IMR-90 (cell line): Measurements from ENCODE around the gene TTI1. TPM values are rescaled to one million over a fixed set of nuclear protein-coding genes. Genes with fewer than 3 reads are reported as not detected.

Experiments
- ATAC-seq: fragments of 200-7000 bp; cut with Tn5 transposase; 2 replicates; pipeline ENCODE4 v1.9.1; 2020; ENCODE audit warnings: low read depth, mild to moderate bottlenecking, moderate library complexity
- BruUV-seq: library from RNA; stranded (reverse); fragments of 400-500 nt; replicated peaks from 2 replicates; lab custom pipeline; 2021; lab: Mats Ljungman, UMichigan
- CTCF ChIA-PET: fragments of 300-600 bp; formaldehyde crosslinking; extraction: SDS; loops from one replicate; lab custom pipeline; 2021; ENCODE audit warnings: antibody characterized with exemption; lab: Yijun Ruan, JAX
- POLR2A ChIA-PET: fragments of 300-600 bp; sonication (Branson Sonifier 250); formaldehyde crosslinking; loops from one replicate; lab custom pipeline; 2022; ENCODE audit warnings: antibody characterized with exemption; ENCODE audit not compliant: unreplicated experiment; lab: Charles Lee
- DNase-seq: peaks from one replicate; pipeline ENCODE4 v3.0.0; 2013
- H2AFZ ChIP-seq: replicated peaks from 2 replicates; pipeline ENCODE3; 2013; ENCODE audit warnings: low read length, mild to moderate bottlenecking; ENCODE audit not compliant: poor library complexity
- H2AK5ac ChIP-seq: 2 replicates; pipeline ENCODE4 v1.6.1; 2013; ENCODE audit warnings: low read depth, low read length, inconsistent platforms
- H2AK9ac ChIP-seq: replicated peaks from 2 replicates; pipeline ENCODE3; 2013; ENCODE audit warnings: mild to moderate bottlenecking, low read depth, low read length, moderate library complexity; ENCODE audit not compliant: poor library complexity
- H2BK120ac ChIP-seq: 2 replicates; pipeline ENCODE4 v1.6.1; 2013; ENCODE audit warnings: low read depth, low read length, inconsistent platforms
- H2BK15ac ChIP-seq: 3 replicates; pipeline ENCODE4 v1.6.1; 2013; ENCODE audit warnings: low read depth, low read length, inconsistent platforms
- H2BK20ac ChIP-seq: 2 replicates; pipeline ENCODE4 v1.6.1; 2013; ENCODE audit warnings: low read depth, mild to moderate bottlenecking, inconsistent platforms, low read length, moderate library complexity
- H2BK5ac ChIP-seq: 2 replicates; pipeline ENCODE4 v1.6.1; 2013; ENCODE audit warnings: mild to moderate bottlenecking, low read depth, low read length, inconsistent platforms; ENCODE audit not compliant: poor library complexity, severe bottlenecking
- H3K14ac ChIP-seq: replicated peaks from 2 replicates; pipeline ENCODE4 v1.6.1; 2013; ENCODE audit warnings: low read depth, low read length, inconsistent platforms
- H3K18ac ChIP-seq: 2 replicates; pipeline ENCODE4 v1.6.1; 2013; ENCODE audit warnings: low read depth, low read length, control low read depth
- H3K23ac ChIP-seq: 2 replicates; pipeline ENCODE4 v1.6.1; 2013; ENCODE audit warnings: low read depth, low read length, inconsistent platforms
- H3K27ac ChIP-seq: 2 replicates; pipeline ENCODE4 v1.5.1; 2013; ENCODE audit warnings: mild to moderate bottlenecking, control low read depth, low read length; ENCODE audit not compliant: insufficient read depth
- H3K27me3 ChIP-seq: 2 replicates; pipeline ENCODE4 v1.6.1; 2013; ENCODE audit warnings: low read length; ENCODE audit not compliant: control insufficient read depth, insufficient read depth
- H3K36me3 ChIP-seq: 2 replicates; pipeline ENCODE4 v1.6.1; 2013; ENCODE audit warnings: low read length, mixed read lengths; ENCODE audit not compliant: control insufficient read depth, insufficient read depth
- H3K4ac ChIP-seq: 2 replicates; pipeline ENCODE4 v1.6.1; 2013; ENCODE audit warnings: low read depth, low read length, inconsistent platforms
- H3K4me1 ChIP-seq: 2 replicates; pipeline ENCODE4 v1.6.1; 2013; ENCODE audit warnings: low read length, mixed read lengths; ENCODE audit not compliant: control insufficient read depth, insufficient read depth
- H3K4me2 ChIP-seq: 2 replicates; pipeline ENCODE4 v1.6.1; 2013; ENCODE audit warnings: low read depth, mild to moderate bottlenecking, control low read depth, low read length, moderate library complexity
- H3K4me3 ChIP-seq: 2 replicates; pipeline ENCODE4 v1.5.1; 2013; ENCODE audit warnings: low read depth, mild to moderate bottlenecking, control low read depth, low read length, moderate library complexity; ENCODE audit not compliant: insufficient read depth
- H3K56ac ChIP-seq: 2 replicates; pipeline ENCODE4 v1.6.1; 2013; ENCODE audit warnings: low read length, inconsistent platforms; ENCODE audit not compliant: insufficient read depth; ENCODE audit errors: extremely low read depth
- H3K79me1 ChIP-seq, 2 experiments: 2 replicates each; pipeline ENCODE4 v1.6.1; 2013; ENCODE audit warnings: low read length in 2 of 2, inconsistent platforms in 1 of 2, low read depth in 1 of 2
- H3K9ac ChIP-seq: 2 replicates; pipeline ENCODE4 v1.6.1; 2013; ENCODE audit warnings: low read depth, low read length, control low read depth
- H3K9me1 ChIP-seq: 2 replicates; pipeline ENCODE4 v1.6.1; 2013; ENCODE audit warnings: low read length, inconsistent platforms; ENCODE audit not compliant: insufficient read depth
- H3K9me3 ChIP-seq: 2 replicates; pipeline ENCODE4 v1.6.1; 2013; ENCODE audit warnings: low read length; ENCODE audit not compliant: control insufficient read depth, insufficient read depth
- H4K20me1 ChIP-seq: 2 replicates; pipeline ENCODE4 v1.6.1; 2013; ENCODE audit warnings: low read length, inconsistent platforms; ENCODE audit not compliant: insufficient read depth
- H4K5ac ChIP-seq: 2 replicates; pipeline ENCODE4 v1.6.1; 2013; ENCODE audit warnings: mild to moderate bottlenecking, low read depth, low read length, control low read depth
- H4K8ac ChIP-seq, 2 experiments: 2 replicates each; pipeline ENCODE4 v1.6.1; 2013; ENCODE audit warnings: low read depth in 2 of 2, low read length in 2 of 2, control low read depth in 1 of 2, inconsistent platforms in 1 of 2
- H4K91ac ChIP-seq: 2 replicates; pipeline ENCODE4 v1.6.1; 2013; ENCODE audit warnings: low read depth, low read length, inconsistent platforms; ENCODE audit not compliant: insufficient read depth
- BHLHE40 ChIP-seq: fragments of 150-350 bp; IDR thresholded peaks from 2 replicates; pipeline ENCODE4 v1.6.1; 2016; ENCODE audit warnings: mild to moderate bottlenecking, low read depth, low read length
- CEBPB ChIP-seq: IDR thresholded peaks from 2 replicates; pipeline ENCODE4 v1.6.1; 2012; ENCODE audit warnings: low read depth, low read length, improper control_type of control experiment
- MAFK ChIP-seq: IDR thresholded peaks from 2 replicates; pipeline ENCODE4 v1.6.1; 2012; ENCODE audit warnings: low read depth, low read length, improper control_type of control experiment
- MXI1 ChIP-seq: IDR thresholded peaks from 2 replicates; pipeline ENCODE4 v1.6.1; 2012; ENCODE audit warnings: low read depth, mild to moderate bottlenecking, low read length, moderate library complexity, borderline replicate concordance
- NFE2L2 ChIP-seq: fragments of 150-350 bp; IDR thresholded peaks from 2 replicates; pipeline ENCODE4 v1.6.1; 2016; ENCODE audit warnings: low read depth, mild to moderate bottlenecking, low read length
- POLR2A ChIP-seq: IDR thresholded peaks from 2 replicates; pipeline ENCODE4 v1.6.1; 2012; ENCODE audit warnings: mild to moderate bottlenecking, low read depth, low read length
- RAD21 ChIP-seq: IDR thresholded peaks from 2 replicates; pipeline ENCODE4 v1.6.1; 2012; ENCODE audit warnings: low read length, improper control_type of control experiment
- RFX5 ChIP-seq: IDR thresholded peaks from 2 replicates; pipeline ENCODE4 v1.8.0; 2012; ENCODE audit warnings: low read depth, mild to moderate bottlenecking, low read length, moderate library complexity
- SMC3 ChIP-seq: fragments of 150-350 bp; IDR thresholded peaks from 2 replicates; pipeline ENCODE4 v1.6.1; 2016; ENCODE audit warnings: low read depth, mild to moderate bottlenecking, antibody characterized with exemption, low read length, moderate library complexity
- WGBS, 2 experiments: methylation state at CpG; one replicate each; pipeline versions ENCODE4 v1.1.5 to v1.1.7; 2013; ENCODE audit warnings: missing lambda C conversion rate in 2 of 2; ENCODE audit not compliant: insufficient read length in 1 of 2; ENCODE audit errors: extremely low coverage in 2 of 2; 5-methylcytosine and 5-hydroxymethylcytosine counted together
- dilution Hi-C: fragments of 300-500 bp; cut with HindIII; formaldehyde crosslinking; loops from one replicate; pipeline ENCODE4 v1.14.3; 2018; ENCODE audit warnings: low sequenced_read_pairs; ENCODE audit not compliant: unreplicated experiment
- in situ Hi-C: fragments of 300-500 bp; cut with MboI; formaldehyde crosslinking; loops from 3 replicates; pipeline ENCODE4 v1.14.3; 2019; ENCODE audit warnings: low sequenced_read_pairs, inconsistent platforms, mixed read lengths
- intact Hi-C: fragments of 100-400 bp; cut with micrococcal nuclease; formaldehyde crosslinking; loops from 2 replicates; pipeline ENCODE4 v1.10.0; 2022
- polyA plus RNA-seq, 3 experiments: library from polyadenylated mRNA; depleted of rRNA; stranded (reverse); fragments of >200 nt; gene quantifications; 2 replicates each; pipeline ENCODE4 v1.2.3, GENCODE V29; 2012; ENCODE audit warnings: low replicate concordance in 1 of 3
- total RNA-seq: library from RNA; depleted of rRNA; stranded (reverse); fragments of >200 nt; gene quantifications from 2 replicates; pipeline ENCODE4 v1.2.3, GENCODE V29; 2012
- TF ChIP-seq, protein P1 (sequence below): fragments of 150-350 bp; IDR thresholded peaks from 2 replicates; pipeline ENCODE4 v1.6.1; 2017; ENCODE audit warnings: mild to moderate bottlenecking, antibody characterized with exemption, low read length, low read depth
- TF ChIP-seq, protein P2 (sequence below): conservative IDR thresholded peaks from 2 replicates; pipeline ENCODE4 v1.5.1; 2012; ENCODE audit warnings: mild to moderate bottlenecking, low read depth, low read length, improper control_type of control experiment
- TF ChIP-seq, protein P3 (sequence below): fragments of 150-350 bp; IDR thresholded peaks from 2 replicates; pipeline ENCODE4 v1.6.1; 2016; ENCODE audit warnings: low read depth, mild to moderate bottlenecking, low read length, moderate library complexity, borderline replicate concordance

The TTI1 gene
- total and polyA plus RNA-seq, 2 of the 4 experiments (the other 2 are of a cell fraction) = 12.5 to 17.6 TPM

DNA sequence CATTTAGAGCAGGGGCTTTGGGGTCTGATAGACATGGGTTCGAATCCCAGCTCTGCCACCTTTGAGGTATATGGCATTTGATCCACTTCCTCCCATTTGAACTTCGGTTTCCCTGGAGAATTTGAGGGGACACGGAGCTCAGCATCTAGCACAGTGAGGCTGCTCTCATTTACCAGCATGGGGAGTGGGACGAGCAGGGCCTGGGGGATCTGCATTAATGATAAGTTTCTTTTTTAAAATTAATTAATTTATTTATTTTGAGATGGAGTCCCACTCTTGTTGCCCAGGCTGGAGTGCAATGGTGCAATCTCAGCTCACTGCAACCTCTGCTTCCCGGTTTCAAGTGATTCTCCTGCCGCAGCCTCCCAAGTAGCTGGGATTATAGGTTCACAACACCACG lies 77.7 kb downstream of the TTI1 start:
- CTCF ChIA-PET = no interaction called here
- no CpG with 5 or more reads among the region's 7 CpGs for WGBS, 2 experiments

More for the DNA sequence above, 77.7 kb downstream of the TTI1 start:
- dilution Hi-C loops = no loop called here
- no peak for ATAC-seq
- Histone ChIP-seq H4K91ac (peak overlapping the region; percentile 41), H4K8ac (no peak overlapping the region), H3K23ac (no peak overlapping the region), H4K20me1 (no peaks in the 10 kb centered on the region), H3K9me1 (no peaks in the 10 kb centered on the region), H3K4ac (no peak overlapping the region), H3K18ac (peak overlapping the region; percentile 79; the same call in 1 of the 2 replicates), H2AK9ac (no peak overlapping the region), H3K9ac (no peak overlapping the region), H3K79me1 (no peaks in the 10 kb centered on the region), H3K14ac (no peak overlapping the region), H3K9me3 (no peaks in the 10 kb centered on the region), H4K5ac (peak overlapping the region; percentile 68; the same call in 1 of the 2 replicates), H3K27me3 (peaks cover 18% of the 10 kb centered on the region), H2BK15ac (0 out of 3 replicates have a peak overlapping the region, but pooled peaks have one; percentile 51), H3K27ac (peak overlapping the region; percentile 78; the same call in 1 of the 2 replicates), H3K36me3 (no peaks in the 10 kb centered on the region), H3K4me3 (no peak overlapping the region), H3K56ac (no peak overlapping the region), H2BK20ac (0 out of 2 replicates have a peak overlapping the region, but pooled peaks have one; percentile 25), H2BK5ac (no peak overlapping the region), H3K4me2 (no peak overlapping the region; the same call in 1 of the 2 replicates), H3K4me1 (peaks cover 9% of the 10 kb centered on the region; the same call in 1 of the 2 replicates), H2BK120ac (0 out of 2 replicates have a peak overlapping the region, but pooled peaks have one; percentile 52), H2AK5ac (no peak overlapping the region), H2AFZ (no peak overlapping the region)
- in situ Hi-C loops = no loop called here
- POLR2A ChIA-PET = no interaction called here
- BruUV-seq = no TSS peak
- intact Hi-C loops = no loop called here
- TF ChIP-seq NFE2L2 (no peak), RAD21 (no peak), RFX5 (no peak), BHLHE40 (no peak), SMC3 (no peak), MAFK (no peak), MXI1 (no peak), POLR2A (no peak), CEBPB (no peak)
- TF ChIP-seq, protein P1, sequence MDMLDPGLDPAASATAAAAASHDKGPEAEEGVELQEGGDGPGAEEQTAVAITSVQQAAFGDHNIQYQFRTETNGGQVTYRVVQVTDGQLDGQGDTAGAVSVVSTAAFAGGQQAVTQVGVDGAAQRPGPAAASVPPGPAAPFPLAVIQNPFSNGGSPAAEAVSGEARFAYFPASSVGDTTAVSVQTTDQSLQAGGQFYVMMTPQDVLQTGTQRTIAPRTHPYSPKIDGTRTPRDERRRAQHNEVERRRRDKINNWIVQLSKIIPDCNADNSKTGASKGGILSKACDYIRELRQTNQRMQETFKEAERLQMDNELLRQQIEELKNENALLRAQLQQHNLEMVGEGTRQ = no peak
- TF ChIP-seq, protein P2, sequence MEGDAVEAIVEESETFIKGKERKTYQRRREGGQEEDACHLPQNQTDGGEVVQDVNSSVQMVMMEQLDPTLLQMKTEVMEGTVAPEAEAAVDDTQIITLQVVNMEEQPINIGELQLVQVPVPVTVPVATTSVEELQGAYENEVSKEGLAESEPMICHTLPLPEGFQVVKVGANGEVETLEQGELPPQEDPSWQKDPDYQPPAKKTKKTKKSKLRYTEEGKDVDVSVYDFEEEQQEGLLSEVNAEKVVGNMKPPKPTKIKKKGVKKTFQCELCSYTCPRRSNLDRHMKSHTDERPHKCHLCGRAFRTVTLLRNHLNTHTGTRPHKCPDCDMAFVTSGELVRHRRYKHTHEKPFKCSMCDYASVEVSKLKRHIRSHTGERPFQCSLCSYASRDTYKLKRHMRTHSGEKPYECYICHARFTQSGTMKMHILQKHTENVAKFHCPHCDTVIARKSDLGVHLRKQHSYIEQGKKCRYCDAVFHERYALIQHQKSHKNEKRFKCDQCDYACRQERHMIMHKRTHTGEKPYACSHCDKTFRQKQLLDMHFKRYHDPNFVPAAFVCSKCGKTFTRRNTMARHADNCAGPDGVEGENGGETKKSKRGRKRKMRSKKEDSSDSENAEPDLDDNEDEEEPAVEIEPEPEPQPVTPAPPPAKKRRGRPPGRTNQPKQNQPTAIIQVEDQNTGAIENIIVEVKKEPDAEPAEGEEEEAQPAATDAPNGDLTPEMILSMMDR = no peak
- TF ChIP-seq, protein P3, sequence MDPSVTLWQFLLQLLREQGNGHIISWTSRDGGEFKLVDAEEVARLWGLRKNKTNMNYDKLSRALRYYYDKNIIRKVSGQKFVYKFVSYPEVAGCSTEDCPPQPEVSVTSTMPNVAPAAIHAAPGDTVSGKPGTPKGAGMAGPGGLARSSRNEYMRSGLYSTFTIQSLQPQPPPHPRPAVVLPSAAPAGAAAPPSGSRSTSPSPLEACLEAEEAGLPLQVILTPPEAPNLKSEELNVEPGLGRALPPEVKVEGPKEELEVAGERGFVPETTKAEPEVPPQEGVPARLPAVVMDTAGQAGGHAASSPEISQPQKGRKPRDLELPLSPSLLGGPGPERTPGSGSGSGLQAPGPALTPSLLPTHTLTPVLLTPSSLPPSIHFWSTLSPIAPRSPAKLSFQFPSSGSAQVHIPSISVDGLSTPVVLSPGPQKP = no peak
- DNase-seq = no peak
